ENCODE results near the gene ENTPD8. TPM values are rescaled to one million over a fixed set of nuclear protein-coding genes. Genes with fewer than 3 reads are reported as not detected.

ENTPD8 gene
- total and polyA plus RNA-seq, 10 of the 15 experiments (the other 5 are each of a cell fraction or from before 2014, with no cell fraction given) = not detected

GRCh38 chr9:137404961-137405567 is 36.1 kb downstream of the ENTPD8 start:
- Histone ChIP-seq H3K9me3 (replicated peaks; ENCODE audit: control insufficient read depth, insufficient read depth, low read length) (peaks cover 17% of the 10 kb centered on the region), H3K27ac (ENCODE audit: control insufficient read depth, insufficient read depth) (no peak overlapping the region), H3K79me2 (ENCODE audit: control insufficient read depth, insufficient read depth, low read length) (no peaks in the 10 kb centered on the region), H3K4me1 (ENCODE audit: control insufficient read depth, insufficient read depth, low read length) (peaks cover 5% of the 10 kb centered on the region), H3K27me3 (replicated peaks in 1 of 2; ENCODE audit: control insufficient read depth in 2 of 2, insufficient read depth in 2 of 2, low read length in 1 of 2) (no peaks in the 10 kb centered on the region), H3K9ac (ENCODE audit: control insufficient read depth, insufficient read depth, low read length) (no peak overlapping the region), H3K4me3 (no peak overlapping the region), H3K4me2 (ENCODE audit: control insufficient read depth, insufficient read depth) (no peak overlapping the region), H3K36me3 (ENCODE audit: control insufficient read depth in 2 of 2, insufficient read depth in 2 of 2, low read length in 1 of 2) (no peaks in the 10 kb centered on the region; a peak in 1 of 4 replicates), H2AFZ (ENCODE audit: control insufficient read depth, low read depth, low read length) (no peak overlapping the region), H4K20me1 (ENCODE audit: control insufficient read depth, insufficient read depth) (no peaks in the 10 kb centered on the region)
- in situ Hi-C loops (cut with MboI) (loop anchor here (5.0 kb wide), 1 partner anchor 113 kb away; no protein-coding TSS in a partner anchor), intact Hi-C loops (cut with micrococcal nuclease; ENCODE audit: unreplicated experiment) (no loop called here)
- no TSS peak for BruUV-seq (replicated peaks)
- ATAC-seq (no peak), DNase-seq (ENCODE audit: low read depth, low spot score) (no peak), FAIRE-seq (no peak)
- SMC1A ChIA-PET (ENCODE audit: uncharacterized antibody, unreplicated experiment) = no interaction called here
- POLR2A ChIA-PET = no interaction called here
- TF ChIP-seq NRF1 (conservative IDR thresholded peaks at IDR 0.05; ENCODE audit: low read depth, low read length) (no peak), SREBF2 (IDR thresholded peaks at IDR 0.05; ENCODE audit: low read length) (no peak), CHD1 (IDR thresholded peaks at IDR 0.05; ENCODE audit: low read depth, low read length) (no peak), SPI1 (IDR thresholded peaks at IDR 0.05; ENCODE audit: borderline replicate concordance, insufficient read depth, low read depth, low read length) (no peak), ATF2 (IDR thresholded peaks at IDR 0.05; ENCODE audit: low read length) (no peak), NBN (IDR thresholded peaks at IDR 0.05) (no peak)
- CTCF ChIA-PET = interaction anchor here (1.0 kb wide), 1 partner anchor 309 kb away, joined by 3 read pairs; no protein-coding TSS in a partner anchor
- RAD21 ChIA-PET (ENCODE audit: unreplicated experiment) = no interaction called here
- 90% methylated on average over 18 of the region's 24 CpGs for WGBS (ENCODE audit: insufficient coverage, insufficient replicate concordance, low lambda C conversion rate, missing lambda C conversion rate)

DNA sequence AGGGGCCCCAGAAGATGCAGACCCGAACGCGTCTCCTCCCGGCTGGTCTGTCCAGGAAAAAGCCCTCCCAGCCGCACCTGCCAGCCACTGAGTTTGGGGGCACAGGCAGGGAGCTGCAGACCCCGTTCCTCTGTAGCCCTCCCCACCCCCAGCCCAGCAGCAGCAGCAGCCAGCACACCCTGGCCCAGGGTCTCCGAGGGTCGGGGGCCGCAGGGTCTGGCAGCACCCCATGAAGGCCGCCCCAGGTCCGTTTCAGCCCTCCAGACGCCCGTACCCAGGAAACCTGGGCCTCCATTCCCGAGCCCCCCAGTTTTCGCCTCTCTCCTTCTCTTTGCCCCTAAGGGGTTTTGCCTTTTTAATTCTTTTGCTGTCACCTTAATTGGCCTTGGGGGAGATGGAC is 37.9 kb downstream of the ENTPD8 start:
- ChIA-PET CTCF (no interaction called here), SMC1A (ENCODE audit: uncharacterized antibody, unreplicated experiment) (no interaction called here), POLR2A (no interaction called here), RAD21 (ENCODE audit: unreplicated experiment) (no interaction called here)
- Histone ChIP-seq H3K79me2 (ENCODE audit: control insufficient read depth, insufficient read depth, low read length) (no peaks in the 10 kb centered on the region), H3K4me3 (no peak overlapping the region), H3K9me3 (replicated peaks; ENCODE audit: control insufficient read depth, insufficient read depth, low read length) (peaks cover 20% of the 10 kb centered on the region), H3K27me3 (replicated peaks in 1 of 2; ENCODE audit: control insufficient read depth in 2 of 2, insufficient read depth in 2 of 2, low read length in 1 of 2) (no peaks in the 10 kb centered on the region), H3K27ac (ENCODE audit: control insufficient read depth, insufficient read depth) (no peak overlapping the region), H3K4me1 (ENCODE audit: control insufficient read depth, insufficient read depth, low read length) (peaks cover 5% of the 10 kb centered on the region), H2AFZ (ENCODE audit: control insufficient read depth, low read depth, low read length) (no peak overlapping the region), H4K20me1 (ENCODE audit: control insufficient read depth, insufficient read depth) (no peaks in the 10 kb centered on the region), H3K4me2 (ENCODE audit: control insufficient read depth, insufficient read depth) (no peak overlapping the region), H3K36me3 (ENCODE audit: control insufficient read depth in 2 of 2, insufficient read depth in 2 of 2, low read length in 1 of 2) (no peaks in the 10 kb centered on the region; a peak in 1 of 4 replicates), H3K9ac (ENCODE audit: control insufficient read depth, insufficient read depth, low read length) (no peak overlapping the region)
- ATAC-seq (no peak), FAIRE-seq (no peak), DNase-seq (ENCODE audit: low read depth, low spot score) (no peak)
- 98% methylated on average over 10 of the region's 15 CpGs for WGBS (ENCODE audit: insufficient coverage, insufficient replicate concordance, low lambda C conversion rate, missing lambda C conversion rate)
- BruUV-seq (replicated peaks) = no TSS peak
- in situ Hi-C loops (cut with MboI) (no loop called here), intact Hi-C loops (cut with micrococcal nuclease; ENCODE audit: unreplicated experiment) (no loop called here)
- TF ChIP-seq, protein P1, sequence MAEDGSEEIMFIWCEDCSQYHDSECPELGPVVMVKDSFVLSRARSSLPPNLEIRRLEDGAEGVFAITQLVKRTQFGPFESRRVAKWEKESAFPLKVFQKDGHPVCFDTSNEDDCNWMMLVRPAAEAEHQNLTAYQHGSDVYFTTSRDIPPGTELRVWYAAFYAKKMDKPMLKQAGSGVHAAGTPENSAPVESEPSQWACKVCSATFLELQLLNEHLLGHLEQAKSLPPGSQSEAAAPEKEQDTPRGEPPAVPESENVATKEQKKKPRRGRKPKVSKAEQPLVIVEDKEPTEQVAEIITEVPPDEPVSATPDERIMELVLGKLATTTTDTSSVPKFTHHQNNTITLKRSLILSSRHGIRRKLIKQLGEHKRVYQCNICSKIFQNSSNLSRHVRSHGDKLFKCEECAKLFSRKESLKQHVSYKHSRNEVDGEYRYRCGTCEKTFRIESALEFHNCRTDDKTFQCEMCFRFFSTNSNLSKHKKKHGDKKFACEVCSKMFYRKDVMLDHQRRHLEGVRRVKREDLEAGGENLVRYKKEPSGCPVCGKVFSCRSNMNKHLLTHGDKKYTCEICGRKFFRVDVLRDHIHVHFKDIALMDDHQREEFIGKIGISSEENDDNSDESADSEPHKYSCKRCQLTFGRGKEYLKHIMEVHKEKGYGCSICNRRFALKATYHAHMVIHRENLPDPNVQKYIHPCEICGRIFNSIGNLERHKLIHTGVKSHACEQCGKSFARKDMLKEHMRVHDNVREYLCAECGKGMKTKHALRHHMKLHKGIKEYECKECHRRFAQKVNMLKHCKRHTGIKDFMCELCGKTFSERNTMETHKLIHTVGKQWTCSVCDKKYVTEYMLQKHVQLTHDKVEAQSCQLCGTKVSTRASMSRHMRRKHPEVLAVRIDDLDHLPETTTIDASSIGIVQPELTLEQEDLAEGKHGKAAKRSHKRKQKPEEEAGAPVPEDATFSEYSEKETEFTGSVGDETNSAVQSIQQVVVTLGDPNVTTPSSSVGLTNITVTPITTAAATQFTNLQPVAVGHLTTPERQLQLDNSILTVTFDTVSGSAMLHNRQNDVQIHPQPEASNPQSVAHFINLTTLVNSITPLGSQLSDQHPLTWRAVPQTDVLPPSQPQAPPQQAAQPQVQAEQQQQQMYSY (CRISPR knock-in tag; IDR thresholded peaks at IDR 0.05) = no peak
- no peak for TF ChIP-seq EED (IDR thresholded peaks at IDR 0.05; ENCODE audit: low read depth)
- no peak for TF ChIP-seq TCF3 (IDR thresholded peaks at IDR 0.05; ENCODE audit: borderline replicate concordance, insufficient read depth, low read depth, low read length)
- TF ChIP-seq NKRF (conservative IDR thresholded peaks at IDR 0.05) = no peak
- TF ChIP-seq SRF (IDR thresholded peaks at IDR 0.05; ENCODE audit: low read depth in 2 of 2, low read length in 2 of 2) = no peak
